Left renal pelvis (tissue), 4 donors: ENCODE data around the gene TMA7. TPM values are rescaled to one million over a fixed set of nuclear protein-coding genes. Genes with fewer than 3 reads are reported as not detected.
"Not testable (repeated sequence)": the region's sequence is repeated elsewhere in the genome, so short reads cannot be mapped to it uniquely, and the experiment has no call there.

Experiments used
- DNase-seq, 4 donors: peaks; one replicate each; pipeline ENCODE4 v3.0.0-alpha.2; 2013; ENCODE audit warnings: low read depth in 4 of 4, low spot score in 3 of 4
- polyA plus RNA-seq, 4 donors: library from polyadenylated mRNA; unstranded; fragments of 120-200 nt; gene quantifications; one replicate each; pipeline ENCODE4 v1.2.1, GENCODE V29; 2013; ENCODE audit not compliant: insufficient read length in 4 of 4

TMA7 gene
- 100 to 1,000 TPM; 228 to 350 (median 273) TPM for polyA plus RNA-seq

GRCh38 chr3:48439820-48440589 lies at the start of gene TMA7, which contains the start of gene CCDC51:
TSS of gene TMA7 (plus strand) at chr3:48440257. CDS start at chr3:48440297, 40 bp downstream.
TSS of gene CCDC51 (minus strand) at chr3:48440119. CDS start at chr3:48435128, 4,991 bp downstream.
- DNase-seq = peak; percentile 88 to 95 (median 91)

- DNase-seq = no peak
Observed at GRCh38 chr3:48394391-48394790, 45.7 kb upstream of the TMA7 start.

GRCh38 chr3:48395714-48396113 lies 44.3 kb upstream of the TMA7 start:
- no peak for DNase-seq

- DNase-seq = no peak
Observed at GRCh38 chr3:48397767-48398681, 42.0 kb upstream of the TMA7 start.

- DNase-seq = no peak
Observed at GRCh38 chr3:48398701-48399386, 41.2 kb upstream of the TMA7 start.

DNA sequence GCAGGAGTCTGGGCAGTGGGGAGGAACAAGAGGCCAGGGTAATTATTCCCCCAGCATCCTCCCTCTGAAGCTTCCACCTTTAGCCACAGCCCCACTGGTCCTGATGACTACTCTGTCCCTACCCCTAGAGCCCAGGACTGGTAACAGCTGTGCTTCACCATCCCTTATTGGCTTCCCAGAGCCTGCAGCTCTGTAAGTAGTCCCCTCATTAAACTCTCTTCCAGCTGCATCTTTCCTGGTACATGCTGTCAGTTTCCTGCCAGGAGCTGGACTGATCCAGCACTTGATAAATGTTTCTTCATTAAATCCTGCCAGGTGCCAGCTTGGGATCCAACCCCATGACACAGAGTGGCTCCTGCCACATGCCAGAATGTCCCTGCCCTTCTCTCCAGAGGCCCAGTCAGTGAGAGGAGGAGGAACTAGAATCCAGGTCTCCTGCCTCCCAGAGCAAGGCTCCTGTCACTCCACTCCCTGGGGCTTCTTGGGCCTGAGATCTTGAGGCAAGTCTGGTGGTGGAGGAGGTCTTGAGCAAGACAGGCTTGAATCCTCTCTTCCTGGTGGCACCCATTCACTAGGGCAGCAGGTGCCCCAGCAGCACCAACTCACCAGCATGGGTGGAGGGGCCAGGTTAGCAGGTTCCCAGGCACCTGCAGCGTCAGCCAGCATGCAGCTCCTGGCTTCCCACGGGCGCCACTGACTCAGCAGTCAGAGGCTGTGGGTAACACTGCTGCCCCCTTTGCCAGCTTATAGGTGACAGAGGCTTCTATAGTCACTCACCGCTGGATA lies 40.5 kb upstream of the TMA7 start:
- DNase-seq = no peak

- DNase-seq = peak in 2 of 4 donors; percentile 36 to 40
Observed at GRCh38 chr3:48400824-48401433, 39.1 kb upstream of the TMA7 start.

DNA sequence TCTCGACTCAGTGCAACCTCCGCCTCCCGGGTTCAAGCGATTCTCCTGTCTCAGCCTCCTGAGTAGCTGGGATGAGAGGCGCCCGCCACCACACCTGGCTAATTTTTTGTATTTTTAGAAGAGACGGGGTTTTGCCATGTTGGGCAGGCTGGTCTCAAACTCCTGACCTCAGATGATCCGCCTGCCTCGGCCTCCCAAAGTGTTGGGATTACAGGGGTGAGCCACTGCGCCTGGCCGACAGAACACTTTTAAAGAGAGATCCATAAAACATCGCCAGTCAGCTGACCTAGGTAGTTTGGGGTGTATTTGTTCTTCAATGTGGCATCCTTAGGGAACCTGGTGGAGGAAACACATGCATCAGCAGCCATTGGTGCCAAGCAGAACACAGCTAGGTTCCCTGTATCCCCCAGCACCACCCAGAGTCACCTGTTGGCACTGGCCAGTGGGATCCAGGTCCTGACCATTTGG lies 38.6 kb upstream of the TMA7 start:
- not testable (repeated sequence) for DNase-seq

- DNase-seq = no peak
Observed at GRCh38 chr3:48402281-48402732, 37.8 kb upstream of the TMA7 start.

- DNase-seq = no peak
Observed at GRCh38 chr3:48402907-48403306, 37.1 kb upstream of the TMA7 start.

DNA sequence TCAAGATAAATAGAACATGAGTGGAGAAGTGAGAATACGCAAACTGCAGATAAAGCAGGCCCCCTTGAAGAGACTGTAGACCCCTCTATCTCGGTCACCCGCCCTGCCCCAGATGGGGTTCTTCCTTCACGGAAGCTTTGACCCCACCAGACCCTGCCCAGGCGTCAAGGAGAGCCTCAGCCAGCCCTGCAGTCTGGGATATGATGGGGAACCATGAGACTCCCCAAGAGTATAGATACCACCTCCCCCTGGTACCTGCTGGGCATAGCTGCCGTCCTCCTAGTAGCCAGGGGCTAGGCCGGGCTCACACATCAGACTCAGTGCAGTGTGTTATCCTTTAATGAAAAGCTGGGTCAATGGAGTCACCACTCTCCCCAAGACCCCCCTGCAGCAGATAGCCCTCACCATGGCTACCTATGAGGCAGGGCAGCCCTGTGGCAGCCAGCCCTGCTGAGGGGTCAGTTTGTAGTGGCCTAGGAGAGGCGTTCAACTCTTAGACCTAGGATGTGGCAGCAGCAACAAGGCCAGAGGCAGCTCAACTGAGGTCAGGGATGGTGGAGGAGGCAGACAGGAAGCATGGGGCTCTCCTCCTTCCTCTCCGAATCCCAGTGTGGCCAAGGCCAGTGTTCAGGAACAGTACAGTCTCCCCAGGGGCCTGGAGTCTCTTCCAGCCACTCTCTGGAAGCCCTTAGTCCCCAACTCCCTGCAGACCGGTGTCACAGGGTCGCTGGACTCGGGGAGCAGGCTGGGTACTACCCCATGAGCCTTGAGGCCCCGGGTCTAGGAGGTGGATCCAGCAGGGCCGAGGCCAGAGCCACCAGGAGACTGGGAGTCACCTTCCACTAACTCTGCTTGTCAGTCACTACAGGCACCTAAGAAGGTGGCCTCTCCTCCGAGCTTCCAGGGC lies 36.3 kb upstream of the TMA7 start:
- no peak for DNase-seq

DNA sequence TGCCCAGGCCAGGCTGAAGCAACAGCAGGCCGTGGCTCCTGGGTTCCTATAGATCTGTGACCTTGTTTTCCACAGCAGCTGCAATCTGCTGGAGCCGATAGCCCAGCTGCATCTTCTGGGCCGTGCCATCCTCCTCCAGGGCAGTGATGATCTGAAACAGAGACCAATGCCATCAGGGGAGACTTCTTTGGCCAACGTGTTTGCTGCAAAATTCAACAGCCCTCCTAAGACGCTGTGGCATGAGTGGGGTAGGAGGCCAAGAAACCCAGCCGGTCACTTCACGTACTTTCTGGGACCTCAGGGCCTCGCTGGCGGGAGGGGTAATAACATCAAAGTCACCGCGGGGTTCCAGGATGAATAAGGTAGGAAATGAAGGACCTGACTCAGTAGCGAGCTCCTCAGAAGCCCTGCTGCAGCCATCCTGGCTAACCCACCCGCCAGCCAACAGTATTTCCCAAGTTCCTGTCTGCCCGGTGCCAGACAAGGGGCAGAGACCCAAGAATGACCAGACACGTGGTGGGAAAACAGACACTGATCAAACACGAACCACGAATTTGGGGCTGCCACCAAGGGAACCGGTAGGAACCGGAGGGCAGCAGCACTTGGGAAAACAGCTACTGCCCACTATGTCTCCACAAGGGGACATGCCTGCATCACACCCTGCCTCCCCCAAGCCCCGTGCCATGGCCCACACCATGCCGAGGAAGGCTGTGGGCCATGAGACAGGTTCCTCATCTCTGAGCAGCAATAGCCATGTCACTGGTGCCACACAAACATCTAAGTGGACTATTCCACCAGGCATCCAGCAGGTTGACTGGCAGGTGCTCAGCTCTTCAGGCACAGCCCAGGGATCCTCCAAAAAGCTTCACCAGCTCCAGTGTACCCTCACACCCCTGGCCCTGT lies 35.4 kb upstream of the TMA7 start:
- no peak for DNase-seq

- DNase-seq = no peak
Observed at GRCh38 chr3:48405343-48405881, 34.6 kb upstream of the TMA7 start.

- DNase-seq = no peak
Observed at GRCh38 chr3:48405971-48406370, 34.1 kb upstream of the TMA7 start.

DNA sequence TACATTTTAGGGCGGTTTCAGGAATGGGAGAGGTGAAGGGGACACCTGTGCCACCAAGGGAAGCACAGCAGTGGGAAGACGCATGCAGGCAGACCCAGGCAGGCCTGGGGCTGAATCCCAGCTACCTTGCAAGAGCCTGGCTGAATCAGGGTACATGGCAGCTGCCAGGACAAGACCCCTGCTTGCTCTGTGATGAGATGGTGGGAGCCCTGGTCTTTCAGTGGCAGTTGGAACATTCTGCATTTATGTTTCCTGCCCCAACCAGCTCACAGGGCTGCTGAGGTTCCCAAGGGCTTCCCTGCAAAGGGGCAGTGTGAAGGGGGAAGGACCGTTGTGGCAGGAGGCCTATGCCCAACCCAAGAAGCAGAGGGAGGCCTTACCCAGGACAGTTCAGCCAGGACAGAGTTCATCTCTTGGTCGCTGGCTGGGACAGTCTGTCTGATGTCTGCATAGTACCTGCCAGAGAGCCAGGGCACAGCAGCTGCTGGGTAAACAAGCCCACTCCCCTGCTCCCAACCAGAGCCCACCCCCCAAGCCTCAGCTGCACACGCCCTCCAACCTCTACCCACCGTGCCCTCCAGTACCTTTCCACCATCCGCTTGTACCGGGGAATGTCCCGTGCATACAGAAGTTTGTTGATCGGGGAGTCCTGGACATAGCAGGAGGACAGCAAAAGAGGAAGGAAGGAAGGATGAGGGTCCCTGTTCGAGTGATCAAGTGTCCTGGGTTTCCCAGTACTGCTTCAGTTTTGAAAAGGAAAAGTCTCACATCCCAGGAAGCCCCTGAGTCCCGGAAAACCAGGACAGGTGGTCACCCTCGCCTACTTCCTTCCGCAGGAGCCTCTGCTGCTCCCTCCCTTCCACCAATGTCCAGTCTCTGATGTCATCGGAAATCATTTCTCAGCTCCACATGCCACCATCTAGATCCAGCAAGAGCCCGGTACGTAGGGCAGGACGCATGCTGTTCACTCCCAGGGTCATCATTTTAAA lies 33.3 kb upstream of the TMA7 start:
- DNase-seq = no peak

DNA sequence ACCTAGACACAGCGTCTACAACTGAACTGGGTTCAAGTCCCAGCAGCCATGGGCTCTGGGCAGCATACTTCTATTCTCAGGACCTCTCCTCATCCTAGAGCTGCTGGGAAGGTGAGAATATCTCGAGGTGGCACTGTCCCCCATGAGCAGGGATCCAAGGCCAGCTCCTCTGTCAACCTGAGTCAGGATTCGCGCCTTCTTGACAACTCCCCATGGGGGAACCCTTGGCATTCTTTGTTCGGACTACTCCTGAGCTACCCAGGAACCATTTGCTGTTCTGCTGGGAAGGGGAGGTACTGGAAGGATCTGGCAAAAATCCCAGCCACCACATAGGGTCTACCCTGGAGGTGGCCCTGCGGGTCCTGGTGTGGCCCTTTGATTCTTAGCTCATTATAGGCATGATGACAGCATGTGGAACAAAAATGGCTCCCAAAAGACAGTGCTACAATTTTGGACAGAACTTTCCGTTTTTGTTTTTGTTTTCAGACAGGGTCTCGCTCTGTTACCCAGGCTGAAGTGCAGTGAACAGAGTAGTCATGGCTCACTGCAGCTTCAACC lies 32.4 kb upstream of the TMA7 start:
- no peak for DNase-seq
